ENCODE results near the gene TET1. TPM values are rescaled to one million over a fixed set of nuclear protein-coding genes. Genes with fewer than 3 reads are reported as not detected.
"Not testable (repeated sequence)": the region's sequence is repeated elsewhere in the genome, so short reads cannot be mapped to it uniquely, and the experiment has no call there.

TET1 gene
- total RNA-seq, 1 donor from 2014 or later = 15.1 TPM

DNA sequence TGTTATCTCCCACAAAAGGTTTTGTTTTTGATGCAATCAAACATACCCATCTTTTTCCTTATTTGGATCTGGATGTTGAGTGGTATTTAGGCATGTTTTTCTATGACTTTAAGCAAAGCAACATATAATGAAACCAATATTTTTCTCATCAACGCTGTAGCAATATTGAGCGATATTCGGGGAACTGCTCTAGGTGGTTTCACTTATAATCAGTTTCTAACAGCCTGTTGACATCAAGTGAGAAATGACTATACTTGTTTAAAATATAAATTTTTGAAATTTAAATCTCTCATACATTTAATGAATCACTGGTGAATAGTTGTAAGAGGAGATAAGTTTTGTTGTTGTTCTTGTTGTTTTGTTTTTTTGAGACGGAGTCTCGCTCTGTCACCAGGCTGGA is 108.1 kb downstream of the TET1 start:
- Histone ChIP-seq H3K4me1 (ENCODE audit: control insufficient read depth in 3 of 3, insufficient read depth in 3 of 3, low read length in 3 of 3) (no peaks in the 10 kb centered on the region), H3K9ac (ENCODE audit: low read depth in 1 of 3, low read length in 3 of 3) (no peak overlapping the region), H3K27me3 (ENCODE audit: control insufficient read depth in 3 of 3, insufficient read depth in 3 of 3, low read length in 3 of 3) (no peaks in the 10 kb centered on the region), H3K9me3 (ENCODE audit: control insufficient read depth in 3 of 3, low read length in 3 of 3) (no peaks in the 10 kb centered on the region), H3K4me3 (ENCODE audit: low read length in 3 of 3) (no peak overlapping the region), H3K36me3 (ENCODE audit: control insufficient read depth in 3 of 3, insufficient read depth in 3 of 3, low read length in 3 of 3) (peaks cover 0 to 2% (median 0%) of the 10 kb centered on the region in 3 donors), H3K27ac (ENCODE audit: low read depth, low read length) (no peak overlapping the region)

DNA sequence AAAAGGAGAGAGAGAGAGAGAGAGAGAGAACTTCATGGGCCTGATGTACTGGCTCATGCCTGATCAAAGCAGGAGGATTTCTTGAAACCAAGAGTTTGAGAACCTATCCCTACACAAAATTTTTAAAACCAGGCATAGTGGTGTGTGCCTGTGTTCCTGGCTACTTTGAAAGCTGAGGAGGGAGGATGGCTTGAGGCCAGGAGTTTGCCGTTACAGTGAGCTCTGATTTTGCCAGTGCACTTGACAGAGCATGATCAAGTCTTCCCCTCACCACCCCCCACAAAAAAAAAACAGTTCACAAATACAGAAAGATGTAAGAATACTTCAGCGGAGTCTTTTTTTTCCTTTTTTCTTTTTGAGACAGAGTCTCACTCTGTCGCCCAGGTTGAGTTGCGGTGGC is 108.8 kb downstream of the TET1 start:
- H3K36me3 ChIP-seq (ENCODE audit: control insufficient read depth in 3 of 3, insufficient read depth in 3 of 3, low read length in 3 of 3) = peaks cover 0 to 2% (median 0%) of the 10 kb centered on the region in 3 donors
- H3K4me3 ChIP-seq (ENCODE audit: low read length in 3 of 3) = no peak overlapping the region
- no peaks in the 10 kb centered on the region for H3K27me3 ChIP-seq (ENCODE audit: control insufficient read depth in 3 of 3, insufficient read depth in 3 of 3, low read length in 3 of 3)
- no peak overlapping the region for H3K27ac ChIP-seq (ENCODE audit: low read depth, low read length)
- H3K9me3 ChIP-seq (ENCODE audit: control insufficient read depth in 3 of 3, low read length in 3 of 3) = no peaks in the 10 kb centered on the region
- no peak overlapping the region for H3K9ac ChIP-seq (ENCODE audit: low read depth in 1 of 3, low read length in 3 of 3)
- no peaks in the 10 kb centered on the region for H3K4me1 ChIP-seq (ENCODE audit: control insufficient read depth in 3 of 3, insufficient read depth in 3 of 3, low read length in 3 of 3)

DNA sequence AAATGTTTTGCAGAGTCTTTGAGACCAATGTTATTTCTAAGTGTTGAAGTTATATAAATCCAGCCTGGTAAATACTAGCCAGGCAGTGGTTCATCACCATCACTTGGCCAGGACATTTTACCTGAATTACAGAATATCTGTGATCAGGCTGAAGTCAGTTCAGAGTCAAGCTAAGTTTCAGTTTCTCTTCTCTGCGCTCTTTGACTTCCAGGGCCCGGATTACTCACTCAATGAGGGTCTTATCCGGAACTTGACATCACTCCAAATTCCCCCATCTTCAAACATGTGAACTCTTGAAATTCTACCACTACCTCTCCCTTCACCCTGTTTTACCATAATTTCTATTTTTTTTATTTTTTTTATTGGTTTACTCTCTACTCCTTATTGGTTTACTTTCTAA is 124.3 kb downstream of the TET1 start:
- H3K4me1 ChIP-seq (ENCODE audit: control insufficient read depth in 3 of 3, insufficient read depth in 3 of 3, low read length in 3 of 3) = no peaks in the 10 kb centered on the region
- no peak overlapping the region for H3K9ac ChIP-seq (ENCODE audit: low read depth in 1 of 3, low read length in 3 of 3)
- no peaks in the 10 kb centered on the region for H3K9me3 ChIP-seq (ENCODE audit: control insufficient read depth in 3 of 3, low read length in 3 of 3)
- H3K4me3 ChIP-seq (ENCODE audit: low read length in 3 of 3) = no peak overlapping the region
- no peaks in the 10 kb centered on the region for H3K27me3 ChIP-seq (ENCODE audit: control insufficient read depth in 3 of 3, insufficient read depth in 3 of 3, low read length in 3 of 3)
- peaks cover 7 to 33% (median 14%) of the 10 kb centered on the region in 3 donors for H3K36me3 ChIP-seq (ENCODE audit: control insufficient read depth in 3 of 3, insufficient read depth in 3 of 3, low read length in 3 of 3)
- no peak overlapping the region for H3K27ac ChIP-seq (ENCODE audit: low read depth, low read length)

DNA sequence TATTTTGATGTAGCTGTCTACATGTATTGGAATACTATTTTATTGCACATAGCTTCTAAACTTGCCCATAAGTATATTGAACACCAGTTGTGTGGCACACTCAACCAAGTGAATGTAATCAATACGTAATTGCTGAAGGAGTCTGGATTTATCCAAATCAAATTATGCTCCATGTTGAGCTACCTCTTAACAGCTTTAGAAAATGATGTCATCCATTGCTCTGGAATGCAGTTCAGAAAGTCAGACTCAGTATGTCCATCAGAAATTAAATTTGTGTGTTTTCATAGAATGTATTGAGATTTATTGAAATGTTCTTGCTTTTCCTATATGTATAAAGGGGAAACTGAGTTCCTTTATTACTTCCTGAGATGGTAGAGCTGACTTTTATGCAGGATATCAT is 135.9 kb downstream of the TET1 start:
- no peak overlapping the region for H3K27ac ChIP-seq (ENCODE audit: low read depth, low read length)
- H3K4me3 ChIP-seq (ENCODE audit: low read length in 3 of 3) = no peak overlapping the region

DNA sequence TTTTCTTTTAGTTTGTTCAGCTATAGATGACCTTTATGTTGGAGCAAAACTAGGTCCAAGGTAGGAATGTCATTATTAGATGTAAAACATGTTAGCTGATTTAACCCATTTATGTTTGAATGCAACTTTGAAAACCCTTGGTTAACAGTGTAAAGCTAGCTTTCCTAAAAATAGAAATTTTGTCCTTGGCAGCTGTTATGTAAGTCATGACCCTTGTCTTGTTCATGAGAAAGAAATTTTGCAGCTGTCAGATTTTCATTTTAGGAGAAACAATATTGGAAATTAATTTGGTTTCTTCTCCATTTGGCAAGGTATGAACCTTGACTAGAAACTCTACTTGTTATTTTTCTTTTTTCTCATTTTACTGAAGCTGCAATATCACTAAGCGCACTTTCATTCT is 137.0 kb downstream of the TET1 start:
- no peaks in the 10 kb centered on the region for H3K9me3 ChIP-seq (ENCODE audit: control insufficient read depth in 3 of 3, low read length in 3 of 3)

More for the DNA sequence above, 135.9 kb downstream of the TET1 start:
- H3K9ac ChIP-seq (ENCODE audit: low read depth in 1 of 3, low read length in 3 of 3) = no peak overlapping the region
- peaks cover 2 to 9% (median 7%) of the 10 kb centered on the region in 3 donors for H3K36me3 ChIP-seq (ENCODE audit: control insufficient read depth in 3 of 3, insufficient read depth in 3 of 3, low read length in 3 of 3)
- no peaks in the 10 kb centered on the region for H3K27me3 ChIP-seq (ENCODE audit: control insufficient read depth in 3 of 3, insufficient read depth in 3 of 3, low read length in 3 of 3)
- H3K9me3 ChIP-seq (ENCODE audit: control insufficient read depth in 3 of 3, low read length in 3 of 3) = no peaks in the 10 kb centered on the region
- peaks cover 0 to 2% (median 0%) of the 10 kb centered on the region in 3 donors for H3K4me1 ChIP-seq (ENCODE audit: control insufficient read depth in 3 of 3, insufficient read depth in 3 of 3, low read length in 3 of 3)

DNA sequence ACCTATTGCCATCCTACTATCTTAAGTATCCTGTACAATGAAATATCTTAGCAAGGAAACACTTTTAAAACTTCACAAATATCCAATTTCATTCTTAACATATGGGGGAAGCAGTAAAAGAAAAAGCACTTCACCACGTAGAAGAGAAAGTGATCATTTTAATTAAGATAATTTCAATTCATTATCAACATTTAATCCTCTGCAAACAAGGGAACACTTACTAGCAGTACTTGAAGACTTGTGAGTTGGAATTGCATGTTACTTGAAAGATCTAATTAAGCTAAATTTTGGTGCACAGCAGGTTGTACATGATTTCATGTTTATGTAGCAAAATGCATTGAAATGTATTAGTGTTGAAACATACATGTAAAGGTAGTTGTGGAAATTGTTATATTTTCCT is 140.1 kb downstream of the TET1 start:
- no peaks in the 10 kb centered on the region for H3K36me3 ChIP-seq (ENCODE audit: control insufficient read depth in 3 of 3, insufficient read depth in 3 of 3, low read length in 3 of 3)
- H3K4me1 ChIP-seq (ENCODE audit: control insufficient read depth in 3 of 3, insufficient read depth in 3 of 3, low read length in 3 of 3) = peaks cover 0 to 2% (median 0%) of the 10 kb centered on the region in 3 donors
- no peak overlapping the region for H3K27ac ChIP-seq (ENCODE audit: low read depth, low read length)
- no peaks in the 10 kb centered on the region for H3K27me3 ChIP-seq (ENCODE audit: control insufficient read depth in 3 of 3, insufficient read depth in 3 of 3, low read length in 3 of 3)
- no peak overlapping the region for H3K9ac ChIP-seq (ENCODE audit: low read depth in 1 of 3, low read length in 3 of 3)
- H3K4me3 ChIP-seq (ENCODE audit: low read length in 3 of 3) = no peak overlapping the region
- no peaks in the 10 kb centered on the region for H3K9me3 ChIP-seq (ENCODE audit: control insufficient read depth in 3 of 3, low read length in 3 of 3)

More for the DNA sequence above, 137.0 kb downstream of the TET1 start:
- no peak overlapping the region for H3K27ac ChIP-seq (ENCODE audit: low read depth, low read length)
- peaks cover 0 to under 1% (median 0%) of the 10 kb centered on the region in 3 donors for H3K36me3 ChIP-seq (ENCODE audit: control insufficient read depth in 3 of 3, insufficient read depth in 3 of 3, low read length in 3 of 3)
- H3K9ac ChIP-seq (ENCODE audit: low read depth in 1 of 3, low read length in 3 of 3) = no peak overlapping the region
- no peaks in the 10 kb centered on the region for H3K27me3 ChIP-seq (ENCODE audit: control insufficient read depth in 3 of 3, insufficient read depth in 3 of 3, low read length in 3 of 3)
- H3K4me3 ChIP-seq (ENCODE audit: low read length in 3 of 3) = no peak overlapping the region
- H3K4me1 ChIP-seq (ENCODE audit: control insufficient read depth in 3 of 3, insufficient read depth in 3 of 3, low read length in 3 of 3) = peaks cover 0 to 2% (median 0%) of the 10 kb centered on the region in 3 donors

DNA sequence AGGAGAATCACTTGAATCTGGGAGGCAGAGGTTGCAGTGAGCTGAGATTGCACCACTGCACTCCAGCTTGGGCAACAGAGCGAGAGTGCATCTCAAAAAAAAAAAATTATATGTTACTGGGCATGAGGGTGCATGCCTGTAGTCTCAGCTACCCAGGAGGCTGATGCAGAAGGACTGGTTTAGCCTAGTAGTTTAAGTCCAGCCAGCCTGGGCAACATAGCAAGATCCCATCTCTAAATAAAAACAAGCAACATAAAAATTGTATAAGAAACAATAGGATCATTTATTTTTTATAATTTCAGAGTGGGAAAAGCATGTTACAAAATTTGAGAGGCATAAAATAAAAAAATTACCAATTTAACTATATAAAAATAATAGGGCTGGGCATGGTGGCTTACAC is 145.4 kb downstream of the TET1 start:
- H3K4me3 ChIP-seq (ENCODE audit: low read length in 3 of 3) = no peak overlapping the region
- H3K27ac ChIP-seq (ENCODE audit: low read depth, low read length) = no peak overlapping the region
- no peaks in the 10 kb centered on the region for H3K4me1 ChIP-seq (ENCODE audit: control insufficient read depth in 3 of 3, insufficient read depth in 3 of 3, low read length in 3 of 3)
- H3K9me3 ChIP-seq (ENCODE audit: control insufficient read depth in 3 of 3, low read length in 3 of 3) = no peaks in the 10 kb centered on the region
- no peaks in the 10 kb centered on the region for H3K36me3 ChIP-seq (ENCODE audit: control insufficient read depth in 3 of 3, insufficient read depth in 3 of 3, low read length in 3 of 3)
- no peak overlapping the region for H3K9ac ChIP-seq (ENCODE audit: low read depth in 1 of 3, low read length in 3 of 3)
- H3K27me3 ChIP-seq (ENCODE audit: control insufficient read depth in 3 of 3, insufficient read depth in 3 of 3, low read length in 3 of 3) = no peaks in the 10 kb centered on the region

DNA sequence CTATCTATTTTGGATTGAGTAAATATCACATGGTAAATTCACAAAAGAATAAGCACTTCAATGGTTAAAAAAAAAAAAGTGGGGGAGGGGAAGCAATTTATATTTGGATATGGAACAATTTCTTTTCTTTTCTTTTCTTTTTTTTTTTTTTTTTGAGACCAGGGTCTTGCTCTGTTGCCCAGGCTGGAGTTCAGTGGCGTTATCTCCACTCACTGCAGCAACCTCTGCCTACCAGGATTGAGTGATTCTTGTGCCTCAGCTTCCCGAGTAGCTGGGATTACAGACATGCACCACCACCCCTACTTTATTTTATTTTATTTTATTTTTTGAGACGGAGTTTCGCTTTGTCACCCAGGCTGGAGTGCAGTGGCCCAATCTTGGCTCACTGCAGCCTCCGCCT is 148.8 kb downstream of the TET1 start:
- H3K27ac ChIP-seq (ENCODE audit: low read depth, low read length); H3K9me3 ChIP-seq (ENCODE audit: control insufficient read depth in 3 of 3, low read length in 3 of 3); H3K36me3 ChIP-seq (ENCODE audit: control insufficient read depth in 3 of 3, insufficient read depth in 3 of 3, low read length in 3 of 3); H3K27me3 ChIP-seq (ENCODE audit: control insufficient read depth in 3 of 3, insufficient read depth in 3 of 3, low read length in 3 of 3); H3K4me1 ChIP-seq (ENCODE audit: control insufficient read depth in 3 of 3, insufficient read depth in 3 of 3, low read length in 3 of 3); H3K4me3 ChIP-seq (ENCODE audit: low read length in 3 of 3); H3K9ac ChIP-seq (ENCODE audit: low read depth in 1 of 3, low read length in 3 of 3): not testable (repeated sequence)

DNA sequence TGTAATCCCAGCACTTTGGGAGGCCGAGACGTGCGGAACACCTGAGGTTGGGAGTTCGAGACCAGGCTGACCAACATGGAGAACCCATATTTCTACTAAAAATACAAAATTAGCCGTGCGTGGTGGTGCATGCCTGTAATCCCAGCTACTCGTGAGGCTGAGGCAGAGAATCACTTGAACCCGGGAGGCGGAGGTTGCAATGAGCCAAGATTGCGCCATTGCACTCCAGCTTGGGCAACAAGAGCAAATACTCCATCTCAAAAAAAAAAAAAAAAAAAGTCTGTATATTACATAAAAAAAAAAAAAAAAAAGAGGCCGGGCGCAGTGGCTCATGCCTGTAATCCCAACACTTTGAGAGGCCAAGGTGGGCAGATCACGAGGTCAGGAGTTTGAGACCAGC is 152.9 kb downstream of the TET1 start:
- not testable (repeated sequence) for H3K27ac ChIP-seq (ENCODE audit: low read depth, low read length); H3K9ac ChIP-seq (ENCODE audit: low read depth in 1 of 3, low read length in 3 of 3); H3K4me3 ChIP-seq (ENCODE audit: low read length in 3 of 3); H3K36me3 ChIP-seq (ENCODE audit: control insufficient read depth in 3 of 3, insufficient read depth in 3 of 3, low read length in 3 of 3); H3K4me1 ChIP-seq (ENCODE audit: control insufficient read depth in 3 of 3, insufficient read depth in 3 of 3, low read length in 3 of 3); H3K9me3 ChIP-seq (ENCODE audit: control insufficient read depth in 3 of 3, low read length in 3 of 3); H3K27me3 ChIP-seq (ENCODE audit: control insufficient read depth in 3 of 3, insufficient read depth in 3 of 3, low read length in 3 of 3)

DNA sequence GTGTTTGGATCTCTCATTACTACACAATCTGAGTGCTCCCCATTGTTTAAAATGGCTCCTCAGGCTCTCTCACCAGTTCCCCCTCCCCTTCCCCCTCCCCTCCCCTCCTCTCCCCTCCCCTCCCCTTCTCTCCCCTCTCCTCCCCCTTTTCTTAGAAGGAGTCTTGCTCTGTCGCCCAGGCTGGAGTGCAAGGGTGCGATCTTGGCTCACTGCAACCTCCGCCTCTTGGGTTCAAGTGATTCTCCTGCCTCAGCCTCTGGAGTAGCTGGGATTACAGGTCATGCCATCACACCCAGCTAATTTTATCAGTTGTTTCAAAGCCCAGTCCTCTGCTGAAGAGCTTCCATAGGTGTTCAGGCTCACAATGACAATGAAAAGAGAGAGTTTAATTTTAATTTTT is 157.3 kb downstream of the TET1 start:
- Histone ChIP-seq H3K27ac (ENCODE audit: low read depth, low read length) (no peak overlapping the region), H3K36me3 (ENCODE audit: control insufficient read depth in 3 of 3, insufficient read depth in 3 of 3, low read length in 3 of 3) (peaks cover 0 to 1% (median 0%) of the 10 kb centered on the region in 3 donors), H3K4me1 (ENCODE audit: control insufficient read depth in 3 of 3, insufficient read depth in 3 of 3, low read length in 3 of 3) (peaks cover 4 to 5% (median 5%) of the 10 kb centered on the region in 3 donors), H3K9me3 (ENCODE audit: control insufficient read depth in 3 of 3, low read length in 3 of 3) (no peaks in the 10 kb centered on the region), H3K4me3 (ENCODE audit: low read length in 3 of 3) (no peak overlapping the region), H3K9ac (ENCODE audit: low read depth in 1 of 3, low read length in 3 of 3) (no peak overlapping the region), H3K27me3 (ENCODE audit: control insufficient read depth in 3 of 3, insufficient read depth in 3 of 3, low read length in 3 of 3) (no peaks in the 10 kb centered on the region)

Measured in skeletal muscle tissue (tissue), 4 donors.